GM18508 (cell line): ENCODE results near the gene JPH4.

Experiments used
- ATAC-seq: cut with Tn5 transposase; IDR thresholded peaks from one replicate; pipeline ENCODE4 v1.9.1; 2021; ENCODE audit warnings: moderate number of reproducible peaks; ENCODE audit not compliant: insufficient read depth, unreplicated experiment

JPH4 gene

DNA sequence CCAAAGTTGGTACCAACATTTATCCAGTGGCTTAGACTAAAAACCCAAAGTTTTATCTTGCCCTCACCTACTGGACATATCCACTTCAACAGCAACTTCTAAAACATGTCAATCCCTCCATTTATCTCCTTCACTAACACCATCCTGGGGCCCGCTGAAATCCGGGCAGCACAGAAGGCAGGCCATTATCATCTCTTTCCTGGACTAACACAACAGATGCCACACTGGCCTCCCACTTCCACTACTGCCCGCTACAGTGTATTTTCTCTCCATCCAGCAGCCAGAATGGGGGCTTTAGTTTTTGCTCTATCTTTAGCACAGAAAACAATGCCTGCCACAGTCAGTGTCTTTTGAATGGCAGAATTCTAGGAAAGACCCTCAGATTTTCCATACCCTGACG, 42.6 kb downstream of the JPH4 start:
- no peak for ATAC-seq

DNA sequence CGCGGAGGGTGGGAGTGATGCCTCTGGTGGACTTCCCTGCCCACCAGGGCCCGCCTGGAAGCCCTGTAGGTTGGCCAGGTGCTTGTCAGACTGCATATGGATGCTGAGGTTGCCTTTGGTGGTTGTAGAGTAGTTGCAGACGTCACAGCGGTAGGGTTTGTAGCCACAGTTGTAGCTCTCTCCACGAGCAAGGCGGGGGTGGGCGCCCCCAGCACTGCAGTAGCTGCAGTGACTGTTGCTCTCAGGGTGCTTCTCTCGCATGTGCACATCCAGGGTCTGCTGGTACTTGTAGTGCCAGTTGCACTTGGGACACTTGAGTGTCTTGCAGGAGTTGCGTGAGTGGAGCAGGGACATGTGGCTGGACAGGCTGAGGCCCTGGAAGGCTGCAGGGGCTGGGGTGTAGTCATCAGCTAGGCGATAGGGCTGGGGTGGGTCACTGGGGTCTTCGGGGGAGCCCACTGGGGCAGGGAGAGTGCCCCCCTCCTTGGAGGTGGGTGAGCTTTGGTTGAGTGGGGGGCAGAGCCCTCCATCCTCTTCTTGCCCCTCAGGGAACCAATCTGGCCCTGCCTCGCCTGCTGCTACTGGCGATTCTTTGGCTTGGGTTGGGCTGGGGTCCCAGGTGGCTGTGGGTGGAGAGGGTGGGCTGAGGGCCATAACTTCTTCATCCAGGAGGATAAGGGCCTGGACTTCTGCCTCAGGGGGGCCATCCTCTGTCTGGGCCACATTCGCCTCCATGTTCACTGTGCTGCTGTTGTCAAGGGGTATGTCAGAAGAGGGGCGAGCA, 44.7 kb downstream of the JPH4 start:
- no peak for ATAC-seq

DNA sequence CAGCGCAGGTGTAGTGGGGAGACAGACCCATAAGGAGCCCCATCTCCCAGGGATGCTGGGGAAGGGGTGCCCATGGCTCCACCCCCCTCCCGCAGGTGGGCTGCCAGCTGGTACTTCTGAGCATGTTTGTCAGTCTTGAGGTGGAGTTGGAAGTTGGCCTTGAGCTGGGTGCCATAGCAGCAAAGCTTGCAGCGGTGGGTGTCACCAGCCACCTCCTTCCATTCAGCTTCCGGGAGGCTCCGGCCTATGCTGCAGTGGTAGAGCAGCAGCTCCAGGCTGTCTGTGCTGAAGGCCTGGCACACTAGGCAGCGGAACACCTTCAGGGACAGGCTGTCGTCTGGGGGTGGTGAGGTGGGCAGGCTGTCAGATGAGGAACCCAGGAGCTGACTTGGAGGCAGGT, 45.9 kb downstream of the JPH4 start:
- ATAC-seq, result no peak

DNA sequence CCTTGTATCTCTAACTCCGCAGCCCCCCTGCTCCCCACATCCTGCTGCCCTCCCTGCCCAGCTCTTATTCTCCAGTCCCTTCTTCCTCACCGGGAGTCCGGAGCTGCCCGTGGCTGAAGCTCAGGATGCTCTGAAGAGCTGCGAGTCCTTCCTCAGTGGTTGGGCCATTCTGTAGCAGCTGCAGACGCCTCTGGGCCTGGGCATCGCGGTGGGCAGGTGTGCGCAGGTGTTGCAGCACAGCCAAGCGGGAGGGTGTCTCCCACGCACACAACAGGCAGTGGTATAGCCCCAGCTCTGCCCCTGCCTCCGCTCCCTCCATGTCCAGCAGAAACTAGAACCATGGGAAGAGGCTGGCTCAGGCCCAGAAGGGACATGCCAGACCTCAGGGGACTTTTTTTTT, 47.2 kb downstream of the JPH4 start:
- ATAC-seq, result no peak

DNA sequence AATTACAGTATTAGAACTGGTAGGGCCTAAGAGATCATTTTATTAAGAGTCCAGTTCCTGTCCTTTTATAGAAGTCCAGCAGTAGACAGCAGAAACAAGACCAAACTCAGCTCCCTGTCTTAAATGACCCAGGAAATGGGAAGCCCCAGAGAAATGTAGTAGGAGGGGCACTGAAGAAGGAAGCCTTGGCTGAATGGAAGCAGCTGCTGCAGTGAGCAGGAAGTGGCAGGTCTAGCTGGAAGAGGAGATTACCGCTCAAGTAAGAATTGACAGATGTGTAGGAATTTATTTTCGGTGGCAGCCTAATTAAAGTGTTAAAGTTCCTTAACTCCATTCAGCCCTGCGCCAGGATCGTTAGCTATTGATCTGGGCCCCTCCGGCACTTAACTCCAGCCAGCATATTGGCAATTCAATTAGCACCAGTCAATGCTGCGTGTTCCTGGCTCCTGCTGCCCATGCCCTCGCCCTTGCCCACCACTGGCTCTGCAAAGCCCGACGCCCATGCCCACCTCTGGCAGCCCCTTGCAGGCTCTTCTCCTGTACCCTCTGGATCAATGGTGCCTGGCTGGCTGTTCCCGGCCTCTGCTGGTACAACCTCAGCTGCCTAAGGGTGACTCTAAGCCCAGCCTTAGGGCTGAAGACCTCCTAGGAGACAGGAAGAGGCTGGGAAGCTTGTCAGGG, 48.1 kb downstream of the JPH4 start:
- no peak for ATAC-seq

DNA sequence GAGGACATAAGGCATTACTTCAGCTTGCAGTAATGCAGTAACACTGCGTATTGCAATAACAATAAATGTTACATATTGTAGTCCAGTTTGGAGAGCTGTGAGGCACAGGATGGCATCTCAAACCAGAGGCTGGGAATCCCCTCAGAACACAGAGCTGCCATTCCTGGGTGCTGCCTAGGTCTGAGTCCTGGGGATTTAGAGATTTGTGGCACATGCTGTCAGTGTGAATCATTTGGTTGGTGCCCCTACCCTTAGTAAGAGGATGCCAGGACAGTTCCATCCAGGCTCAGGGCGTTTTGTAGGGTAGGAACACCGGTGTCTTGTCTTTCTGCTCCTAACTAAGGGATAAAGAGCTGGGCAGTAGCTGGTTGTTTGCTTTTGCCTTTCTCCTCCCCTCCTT, 49.6 kb downstream of the JPH4 start:
- ATAC-seq, result no peak

DNA sequence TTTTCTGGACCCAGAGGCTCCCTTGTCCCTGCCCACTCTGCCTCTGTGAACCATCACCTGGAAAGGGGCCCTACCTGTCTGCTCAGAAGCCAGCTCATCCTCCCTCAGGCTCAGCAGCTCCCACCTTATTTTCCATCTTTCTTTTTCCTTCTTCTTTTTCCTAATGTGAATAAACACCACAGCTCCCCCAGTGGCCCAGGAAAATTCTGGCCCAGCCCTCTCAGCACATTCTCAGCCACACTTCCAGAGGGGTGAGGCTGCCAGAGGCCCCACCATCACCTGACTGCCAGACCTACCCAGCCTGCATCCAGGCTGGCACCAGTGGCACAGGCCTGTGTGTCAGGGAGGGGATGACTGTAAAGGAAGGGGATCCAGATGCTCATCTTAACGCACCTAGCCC, 50.0 kb downstream of the JPH4 start:
- no peak for ATAC-seq

DNA sequence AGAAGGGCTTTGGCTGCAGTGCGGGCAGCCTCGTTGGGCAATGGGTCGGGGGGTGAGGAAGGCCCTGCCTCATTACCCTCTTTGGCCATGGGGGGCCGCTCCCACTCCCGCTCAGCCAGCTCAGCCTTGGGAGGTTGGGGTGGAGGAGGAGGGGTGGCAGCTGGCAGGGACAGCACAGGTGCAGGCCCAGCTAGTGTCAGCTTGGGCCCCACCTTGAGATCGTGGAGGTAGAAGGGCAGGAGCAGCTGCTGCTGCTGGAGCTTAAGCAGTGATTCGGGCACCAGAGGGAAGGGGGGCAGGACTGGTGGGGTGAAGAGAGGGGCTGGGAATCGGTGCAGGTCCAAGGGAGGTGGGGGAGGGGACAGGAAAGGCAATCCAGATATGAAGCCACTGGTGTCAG, 53.0 kb downstream of the JPH4 start:
- no peak for ATAC-seq

DNA sequence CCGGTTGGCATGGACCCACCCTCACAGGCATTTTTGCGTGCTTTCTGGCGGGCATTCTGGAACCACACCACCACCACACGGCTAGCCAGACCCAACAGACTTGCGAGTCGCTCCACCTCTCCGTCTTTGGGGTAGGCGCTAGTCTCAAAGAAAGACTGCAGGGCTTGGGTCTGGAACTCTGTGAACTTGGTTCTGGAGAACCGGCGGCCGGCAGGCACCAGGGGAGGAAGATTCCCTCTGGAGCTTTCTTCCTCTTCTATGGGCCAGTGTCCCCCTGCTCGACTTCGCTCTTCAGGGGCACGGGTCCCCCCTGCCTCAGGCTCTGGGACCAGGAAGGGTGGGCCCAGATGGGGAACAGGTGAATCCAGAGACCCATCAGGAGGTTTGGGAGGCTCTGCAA, 53.6 kb downstream of the JPH4 start:
- no peak for ATAC-seq

DNA sequence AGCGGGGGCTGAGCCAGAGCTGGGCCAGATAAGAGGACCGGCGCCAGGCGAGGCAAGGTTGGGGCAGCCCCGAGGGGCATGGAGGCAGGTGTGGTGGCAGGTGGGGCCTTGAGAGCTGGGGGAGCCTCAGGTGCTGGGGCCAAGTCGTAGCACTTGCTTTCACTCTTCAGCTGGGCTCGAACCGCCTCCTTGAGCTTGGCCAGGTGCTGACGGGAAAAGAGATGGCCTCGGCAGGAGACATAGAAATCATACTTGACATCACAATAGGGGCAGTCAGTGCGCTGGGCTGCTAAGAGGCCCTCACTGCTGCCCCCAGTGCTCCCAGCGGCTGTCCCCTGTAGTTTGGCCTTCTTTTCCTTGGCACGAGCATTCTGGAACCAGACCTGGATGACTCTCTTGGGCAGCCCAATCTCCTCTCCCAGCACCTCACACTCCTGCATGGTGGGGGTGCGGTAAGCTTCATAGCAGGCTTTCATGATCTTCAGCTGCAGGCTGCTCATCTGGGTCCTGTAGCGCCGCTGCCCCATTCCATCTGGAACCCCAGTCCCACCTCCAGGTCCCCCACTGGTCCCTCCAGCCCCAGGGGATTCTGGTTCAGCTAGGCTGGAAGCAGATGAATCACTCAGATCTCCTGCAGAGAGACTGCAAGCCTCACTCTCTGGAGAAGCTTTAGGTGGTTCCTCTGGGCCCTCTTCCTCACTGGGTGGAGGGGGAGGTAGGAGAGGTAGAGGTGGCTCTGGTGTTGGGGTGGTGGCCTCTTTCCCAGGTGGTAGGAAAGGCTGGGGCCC, 55.2 kb downstream of the JPH4 start:
- ATAC-seq, result no peak

DNA sequence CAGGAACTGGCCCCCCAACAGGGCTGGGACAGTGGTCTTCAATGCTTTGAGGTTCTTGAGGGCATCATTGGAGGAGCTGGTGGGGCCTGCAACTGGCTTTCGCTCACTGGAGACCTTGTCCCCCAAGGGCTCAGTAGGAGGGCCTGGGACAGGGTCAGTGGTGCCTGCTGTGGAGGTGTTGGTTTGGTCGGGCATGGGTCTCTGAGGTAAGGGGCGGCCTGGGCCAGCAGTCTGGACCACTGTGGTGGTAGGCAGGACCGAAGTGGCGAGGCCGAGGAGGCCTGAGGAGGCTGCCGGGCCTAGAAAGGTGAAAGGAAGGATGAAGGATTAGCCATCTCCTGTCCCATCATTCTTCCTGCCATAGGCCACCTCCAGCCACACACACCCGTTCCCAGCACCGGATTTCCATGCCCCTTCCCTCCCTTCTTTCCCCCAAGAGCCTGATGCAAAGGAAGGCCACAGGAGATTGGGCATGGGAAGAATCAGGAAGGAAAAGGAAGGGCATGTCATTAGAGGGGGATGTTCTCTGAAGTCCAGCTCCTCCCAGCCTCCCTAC, 55.9 kb downstream of the JPH4 start:
- ATAC-seq, result no peak

DNA sequence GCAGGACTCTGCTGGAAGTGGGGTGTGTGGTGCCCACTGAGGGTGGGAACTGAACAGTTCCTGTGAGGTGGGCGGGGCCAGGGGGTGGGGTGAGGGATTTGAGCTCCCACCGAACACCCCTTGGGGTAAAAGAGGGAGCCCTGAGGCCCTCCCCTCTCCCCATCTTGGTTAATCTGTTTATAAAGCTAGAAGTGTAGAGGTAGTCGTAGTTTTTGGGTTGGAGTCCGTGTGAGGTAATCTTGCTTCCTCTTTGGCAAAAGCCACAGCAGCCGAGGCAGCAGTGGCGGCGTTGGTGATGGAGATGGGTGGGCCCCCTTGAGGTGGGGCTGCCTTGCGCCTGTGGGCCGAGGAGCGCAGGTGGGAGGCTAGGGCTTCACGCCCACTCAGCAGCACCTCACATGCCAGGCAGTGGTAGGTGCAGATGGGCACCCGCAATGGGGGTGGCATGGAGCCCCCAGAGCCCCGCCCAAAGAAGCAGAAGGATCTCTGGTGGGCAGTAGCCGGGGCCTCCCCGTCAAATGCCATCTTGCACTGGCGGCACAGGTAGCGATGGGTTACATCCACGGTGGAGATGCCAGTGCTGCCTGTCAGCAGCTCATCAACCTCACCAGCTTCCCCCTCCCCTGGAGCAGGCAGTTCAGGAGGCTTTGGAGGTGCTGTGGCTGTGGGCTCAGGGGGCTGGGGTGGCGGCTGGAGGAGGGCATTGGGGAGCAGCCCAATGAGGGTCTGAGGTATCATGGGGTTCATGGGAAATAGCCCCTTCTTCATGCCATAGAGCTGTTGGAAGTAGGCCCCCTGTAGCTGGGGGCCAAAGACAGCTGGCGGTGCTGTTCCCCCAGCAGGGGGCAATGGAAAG, 56.6 kb downstream of the JPH4 start:
- no peak for ATAC-seq

DNA sequence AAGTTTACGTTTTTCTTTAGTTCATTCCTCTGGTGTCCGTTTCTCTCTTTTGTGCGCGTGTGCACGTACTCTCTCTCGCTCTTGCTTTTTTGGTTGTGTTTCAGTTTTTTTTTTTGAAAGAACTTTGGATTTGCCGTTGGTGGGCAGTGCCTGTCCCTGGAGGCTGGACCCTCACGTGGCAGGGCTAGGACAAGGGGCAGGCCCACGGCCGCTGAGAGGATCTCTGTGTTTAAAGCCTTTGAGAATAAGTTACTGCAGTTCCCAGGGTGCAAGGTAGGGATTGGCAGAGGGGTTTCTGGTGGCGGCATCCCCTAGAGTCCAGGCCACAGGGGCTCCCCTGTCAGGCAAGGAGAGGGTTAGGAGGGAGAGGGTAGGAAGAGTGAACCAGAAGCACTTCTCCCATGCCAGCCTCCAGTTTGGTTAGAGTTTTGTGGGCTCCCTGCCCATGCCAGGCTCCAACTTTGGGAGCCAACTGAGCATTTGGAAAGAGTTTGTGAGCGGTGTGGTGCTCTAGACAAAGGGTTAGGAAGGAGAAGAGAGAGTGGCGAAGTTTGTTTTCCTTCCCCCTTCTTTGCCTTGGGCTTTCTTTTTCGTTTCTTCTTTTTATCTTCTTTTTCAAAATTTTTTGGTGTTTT, 57.6 kb downstream of the JPH4 start:
- ATAC-seq, result no peak

DNA sequence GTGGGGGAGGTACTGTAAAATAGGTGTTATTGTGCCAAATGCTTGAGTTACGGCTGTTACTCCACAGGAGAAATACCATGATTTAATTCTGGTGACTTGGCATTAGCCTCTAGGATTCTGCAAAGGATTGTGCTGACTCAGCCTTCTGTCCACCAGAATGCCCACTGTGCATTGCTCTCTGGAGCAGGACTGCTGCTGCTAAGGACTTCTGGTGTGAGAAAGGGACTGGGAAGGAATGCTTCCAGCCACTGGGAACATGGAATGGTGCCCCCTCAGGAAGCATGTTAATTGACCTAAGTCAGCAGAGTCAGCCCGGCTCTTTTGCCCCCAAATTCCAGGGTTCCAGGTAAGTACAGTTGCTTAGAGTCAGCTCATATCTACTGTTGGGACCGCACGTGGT, 59.9 kb downstream of the JPH4 start:
- no peak for ATAC-seq
